ENCODE results near the gene RIPPLY1.
A peak's percentile ranks its signal among the peaks of the same experiment; 100 is the strongest.

Gene RIPPLY1, protein sequence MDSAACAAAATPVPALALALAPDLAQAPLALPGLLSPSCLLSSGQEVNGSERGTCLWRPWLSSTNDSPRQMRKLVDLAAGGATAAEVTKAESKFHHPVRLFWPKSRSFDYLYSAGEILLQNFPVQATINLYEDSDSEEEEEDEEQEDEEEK

GRCh38 chrX:106903291-106903824, at the start of gene RIPPLY1:
TSS of gene RIPPLY1 (minus strand) at chrX:106903341. CDS start at chrX:106903287, 54 bp downstream.
- DNase-seq (ENCODE audit: low spot score), result no peak

DNA sequence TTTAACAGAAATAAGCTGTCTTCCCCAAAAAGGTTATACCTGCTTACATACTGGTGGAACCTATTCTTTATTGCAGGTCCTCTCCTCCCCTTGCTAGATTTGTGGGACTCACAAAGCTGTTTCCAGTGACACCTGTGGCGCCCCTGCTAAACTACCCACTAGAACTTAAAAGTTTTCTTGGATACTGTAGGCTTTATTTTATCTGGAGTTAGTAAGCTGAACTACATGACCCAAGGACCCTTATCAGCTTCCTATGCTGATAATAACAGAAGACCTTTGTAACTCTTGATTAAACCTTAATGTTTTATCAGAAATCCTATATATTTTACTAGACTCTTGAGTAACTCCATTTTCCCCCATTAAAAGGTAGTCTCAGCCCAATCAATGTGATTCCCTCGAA, 49.4 kb upstream of the RIPPLY1 start:
- DNase-seq (ENCODE audit: low spot score), result no peak

- DNase-seq (ENCODE audit: low spot score), result no peak
These were observed 48.9 kb upstream of the RIPPLY1 start for GRCh38 chrX:106952089-106952488.

DNA sequence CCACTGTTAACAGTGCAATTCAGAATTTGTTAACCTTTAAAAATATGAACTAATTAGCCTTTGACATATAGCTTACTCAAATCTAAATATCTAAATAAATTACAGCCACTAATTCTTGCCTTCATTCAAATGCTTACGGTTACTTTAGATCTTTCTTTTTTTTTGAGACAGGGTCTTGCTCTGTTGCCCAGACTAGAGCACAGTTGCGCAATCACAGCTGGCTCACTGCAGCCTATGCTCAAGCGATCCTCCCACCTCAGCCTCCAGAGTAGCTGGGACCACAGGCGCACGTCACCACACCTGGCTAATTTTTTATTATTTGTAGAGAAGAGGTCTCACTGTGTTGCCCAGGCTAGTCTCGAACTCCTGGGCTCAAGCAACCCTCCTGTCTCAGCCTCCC, 48.1 kb upstream of the RIPPLY1 start:
- no peak for DNase-seq (ENCODE audit: low spot score)

- DNase-seq (ENCODE audit: low spot score), result no peak
These were observed 47.2 kb upstream of the RIPPLY1 start for GRCh38 chrX:106950381-106950780.

GRCh38 chrX:106949366-106949765, 46.2 kb upstream of the RIPPLY1 start:
- DNase-seq (ENCODE audit: low spot score), result no peak

GRCh38 chrX:106948641-106949040, 45.5 kb upstream of the RIPPLY1 start:
- no peak for DNase-seq (ENCODE audit: low spot score)

GRCh38 chrX:106946464-106946863, 43.3 kb upstream of the RIPPLY1 start:
- DNase-seq (ENCODE audit: low spot score), result no peak

DNA sequence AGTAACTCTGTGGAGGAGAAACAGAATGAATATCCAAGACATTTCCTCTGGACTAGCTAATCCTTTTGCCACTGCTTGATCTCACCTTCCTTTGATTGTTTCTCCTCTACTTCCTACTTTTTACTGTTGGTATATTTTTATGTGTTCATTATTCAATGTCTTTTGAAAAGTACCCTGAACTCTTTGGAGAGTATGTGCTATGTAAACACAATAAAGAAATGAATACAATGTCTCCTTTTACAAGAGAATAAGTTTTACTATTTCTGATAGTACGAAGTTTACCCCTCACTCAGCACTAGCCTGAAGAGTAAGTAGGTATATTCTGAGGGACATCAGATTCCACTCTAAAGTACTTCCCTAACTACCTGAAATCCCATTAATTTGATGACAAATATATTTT, 36.9 kb upstream of the RIPPLY1 start:
- DNase-seq (ENCODE audit: low spot score), result no peak

- no peak for DNase-seq (ENCODE audit: low spot score)
These were observed 36.4 kb upstream of the RIPPLY1 start for GRCh38 chrX:106939566-106939965.

DNA sequence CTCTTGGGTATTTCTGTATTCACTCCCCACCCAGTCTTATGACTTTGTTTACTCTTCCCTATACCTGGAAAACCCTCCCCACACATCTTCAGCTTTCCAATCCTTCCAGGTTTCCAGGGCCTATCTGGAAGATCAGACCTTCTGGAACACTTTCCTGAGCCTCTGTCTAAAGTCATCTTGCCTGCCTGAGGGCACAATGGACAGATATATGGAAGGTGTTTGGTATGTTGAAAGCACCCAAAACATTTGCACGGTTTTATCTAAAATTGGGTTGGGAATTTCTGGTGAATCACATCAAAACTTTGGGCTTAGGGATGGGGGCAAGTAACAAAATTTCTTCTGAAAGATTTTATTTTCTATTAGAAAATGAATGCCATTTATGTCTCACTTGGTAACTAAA, 33.1 kb upstream of the RIPPLY1 start:
- no peak for DNase-seq (ENCODE audit: low spot score)

DNA sequence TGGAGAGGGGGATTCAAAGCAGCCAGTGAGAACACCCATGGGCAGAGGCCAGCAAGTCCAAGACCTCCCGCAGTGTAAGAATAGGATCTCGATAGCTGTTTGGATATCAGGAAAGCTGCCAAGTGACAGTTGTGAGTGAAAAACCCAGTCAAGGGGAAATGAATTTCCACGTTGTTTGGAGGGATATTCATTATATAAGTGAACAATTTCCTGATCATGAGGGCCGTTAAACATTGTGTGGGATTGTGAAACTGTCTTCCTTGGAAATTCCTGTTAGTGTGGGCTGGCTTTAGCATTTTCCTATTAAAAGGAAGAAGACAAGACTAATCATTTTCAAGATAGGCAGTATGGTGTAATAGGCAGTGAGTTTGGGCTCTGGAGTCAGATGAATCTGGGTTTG, 32.0 kb upstream of the RIPPLY1 start:
- DNase-seq (ENCODE audit: low spot score), result peak; percentile 94

DNA sequence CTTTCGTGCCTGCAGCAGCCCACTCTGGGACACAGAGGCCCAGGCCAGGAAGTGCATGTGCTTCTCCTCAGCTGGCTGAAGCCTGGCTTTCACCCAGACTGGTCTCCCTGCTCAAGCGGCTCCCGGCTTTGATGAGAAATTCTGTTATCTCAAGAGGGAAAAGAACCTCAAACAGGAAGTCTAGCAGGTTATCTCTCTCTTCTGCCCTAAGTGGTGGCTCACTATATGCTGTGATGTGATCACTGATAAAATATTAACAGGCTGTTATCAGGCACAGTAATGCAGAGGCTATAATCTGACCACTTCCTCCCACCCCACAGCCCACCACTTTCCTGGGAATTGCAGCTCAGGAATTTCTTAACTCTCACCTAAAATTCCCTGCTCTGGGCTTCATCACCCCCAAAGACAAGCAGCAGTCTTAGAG, 30.4 kb upstream of the RIPPLY1 start:
- DNase-seq (ENCODE audit: low spot score), result peak; percentile 89

- peak; percentile 29 for DNase-seq (ENCODE audit: low spot score)
These were observed 29.9 kb upstream of the RIPPLY1 start for GRCh38 chrX:106932960-106933537.

GRCh38 chrX:106932492-106932923, 29.4 kb upstream of the RIPPLY1 start:
- DNase-seq (ENCODE audit: low spot score), result peak; percentile 70

DNA sequence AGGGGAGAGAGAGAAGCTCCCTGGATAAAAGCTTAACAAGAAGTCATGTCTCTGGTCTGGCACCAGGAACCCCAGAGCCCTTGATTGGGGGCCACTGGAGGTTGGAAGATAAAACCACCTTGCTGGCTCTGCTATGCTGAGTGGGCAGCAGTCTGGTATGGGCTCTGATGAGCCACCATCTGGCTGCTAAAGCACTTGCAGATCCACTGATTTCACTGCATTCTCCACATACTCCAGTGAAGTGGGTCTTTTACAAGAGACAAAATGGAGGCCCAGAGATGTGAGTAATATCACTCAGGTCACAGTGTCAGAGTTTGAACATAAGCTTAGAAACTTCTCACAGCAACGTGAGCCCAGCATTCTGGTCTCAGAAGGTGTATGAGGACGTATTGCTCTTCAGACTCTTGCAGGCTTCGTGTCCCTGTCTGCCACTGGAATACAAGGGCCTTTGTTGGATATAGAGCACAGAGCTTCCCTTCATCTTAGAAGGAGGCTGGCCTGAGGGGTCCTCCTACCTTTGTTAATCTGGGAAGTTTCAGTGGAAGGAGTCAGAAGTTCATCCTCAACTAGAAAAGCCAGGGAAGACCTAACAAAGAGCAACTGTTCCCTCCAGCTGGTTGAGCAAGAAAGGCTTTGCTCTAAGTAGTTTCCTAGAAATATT, 28.8 kb upstream of the RIPPLY1 start:
- DNase-seq (ENCODE audit: low spot score), result peak; percentile 36

GRCh38 chrX:106928227-106928626, 25.1 kb upstream of the RIPPLY1 start:
- DNase-seq (ENCODE audit: low spot score), result no peak

GRCh38 chrX:106927700-106928099, 24.6 kb upstream of the RIPPLY1 start:
- DNase-seq (ENCODE audit: low spot score), result peak; percentile 43

- DNase-seq (ENCODE audit: low spot score), result peak; percentile 36
These were observed 23.9 kb upstream of the RIPPLY1 start for GRCh38 chrX:106927023-106927422.

DNA sequence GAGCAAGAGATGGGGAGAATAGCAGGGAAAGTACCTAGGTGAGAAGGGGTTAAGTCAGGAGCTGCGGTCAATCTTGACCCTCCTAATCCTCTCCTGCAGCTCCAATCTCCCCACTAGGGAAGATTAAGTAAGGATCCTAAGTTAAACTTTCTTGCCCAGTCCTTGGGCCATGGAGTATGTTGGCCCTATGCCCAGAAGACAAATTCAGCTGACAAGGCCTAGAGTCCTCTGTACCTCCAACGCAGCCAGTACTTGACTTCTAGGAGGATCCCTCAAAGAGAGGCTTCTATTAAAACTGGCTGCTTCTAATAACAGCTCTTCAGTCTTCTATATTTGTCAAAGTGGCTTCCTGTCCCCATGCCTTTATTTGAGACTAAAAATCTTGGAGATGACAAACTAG, 18.5 kb upstream of the RIPPLY1 start:
- no peak for DNase-seq (ENCODE audit: low spot score)

GRCh38 chrX:106919932-106920452, 16.9 kb upstream of the RIPPLY1 start, which contains the start of gene CLDN2:
TSS of gene CLDN2 (plus strand) at chrX:106920402. CDS start at chrX:106928229, 7,827 bp downstream.
- DNase-seq (ENCODE audit: low spot score), result no peak

GRCh38 chrX:106917830-106918500, 14.8 kb upstream of the RIPPLY1 start:
- DNase-seq (ENCODE audit: low spot score), result peak; percentile 93

Measured in kidney tubule cell (primary cell).